HepG2 (cell line): ENCODE measurements around the gene PLXND1. TPM values are rescaled to one million over a fixed set of nuclear protein-coding genes. Genes with fewer than 3 reads are reported as not detected.

Experiments
- ATF6 ChIP-seq: sonication (generic); formaldehyde crosslinking; conservative IDR thresholded peaks from 2 replicates; pipeline ENCODE4 v1.4.0; 2020; ENCODE audit warnings: missing genetic modification reagents
- HDAC2 ChIP-seq: sonication (generic); formaldehyde crosslinking; IDR thresholded peaks from 2 replicates; pipeline ENCODE4 v1.4.0; 2020; ENCODE audit warnings: missing genetic modification reagents
- HIVEP1 ChIP-seq: sonication (generic); formaldehyde crosslinking; IDR thresholded peaks from 2 replicates; pipeline ENCODE4 v1.4.0; 2020; ENCODE audit warnings: mild to moderate bottlenecking, missing genetic modification reagents
- ISX ChIP-seq: sonication (generic); formaldehyde crosslinking; conservative IDR thresholded peaks from 2 replicates; pipeline ENCODE4 v1.5.0; 2020; ENCODE audit warnings: missing genetic modification reagents
- NR3C1 ChIP-seq: sonication (generic); formaldehyde crosslinking; IDR thresholded peaks from 2 replicates; pipeline ENCODE4 v1.4.0; 2020; ENCODE audit warnings: missing genetic modification reagents
- XRCC5 ChIP-seq: fragments of 200-400 bp; formaldehyde crosslinking; optimal IDR thresholded peaks from 2 replicates; pipeline ENCODE3; 2017; ENCODE audit warnings: mild to moderate bottlenecking, low read length
- ZNF142 ChIP-seq: sonication (generic); formaldehyde crosslinking; IDR thresholded peaks from 2 replicates; pipeline ENCODE4 v1.4.0; 2020; ENCODE audit warnings: missing genetic modification reagents
- ZNF672 ChIP-seq: sonication (generic); formaldehyde crosslinking; IDR thresholded peaks from 2 replicates; pipeline ENCODE4 v1.8.1; 2022; ENCODE audit warnings: missing genetic modification reagents
- polyA plus RNA-seq, 8 experiments: library from polyadenylated mRNA; depleted of rRNA in 3 of 8; stranded (reverse) in 7 of 8; unstranded in 1 of 8; fragments of >200 nt; fragmentation: Illumina TruSeq in 4 of 8; extraction: Trizol in 4 of 8; gene quantifications; 2 replicates each; pipeline versions ENCODE4 v1.2.1 to v1.2.3, GENCODE V29; 2011 to 2016; ENCODE audit warnings: low read depth in 4 of 8, missing spikeins in 1 of 8, mixed read lengths in 1 of 8; ENCODE audit not compliant: insufficient read depth in 1 of 8
- total RNA-seq, 5 experiments: library from RNA; depleted of rRNA; stranded (reverse); fragments of >200 nt; fragmentation: Illumina TruSeq; extraction: Trizol; gene quantifications; 2 replicates each; pipeline ENCODE4 v1.2.3, GENCODE V29; 2016; ENCODE audit warnings: low read depth in 1 of 5

Gene PLXND1
- total and polyA plus RNA-seq, 2 of the 13 experiments (the other 11 are each of a cell fraction or from before 2014, with no cell fraction given), result 15.9 to 42.0 TPM

DNA sequence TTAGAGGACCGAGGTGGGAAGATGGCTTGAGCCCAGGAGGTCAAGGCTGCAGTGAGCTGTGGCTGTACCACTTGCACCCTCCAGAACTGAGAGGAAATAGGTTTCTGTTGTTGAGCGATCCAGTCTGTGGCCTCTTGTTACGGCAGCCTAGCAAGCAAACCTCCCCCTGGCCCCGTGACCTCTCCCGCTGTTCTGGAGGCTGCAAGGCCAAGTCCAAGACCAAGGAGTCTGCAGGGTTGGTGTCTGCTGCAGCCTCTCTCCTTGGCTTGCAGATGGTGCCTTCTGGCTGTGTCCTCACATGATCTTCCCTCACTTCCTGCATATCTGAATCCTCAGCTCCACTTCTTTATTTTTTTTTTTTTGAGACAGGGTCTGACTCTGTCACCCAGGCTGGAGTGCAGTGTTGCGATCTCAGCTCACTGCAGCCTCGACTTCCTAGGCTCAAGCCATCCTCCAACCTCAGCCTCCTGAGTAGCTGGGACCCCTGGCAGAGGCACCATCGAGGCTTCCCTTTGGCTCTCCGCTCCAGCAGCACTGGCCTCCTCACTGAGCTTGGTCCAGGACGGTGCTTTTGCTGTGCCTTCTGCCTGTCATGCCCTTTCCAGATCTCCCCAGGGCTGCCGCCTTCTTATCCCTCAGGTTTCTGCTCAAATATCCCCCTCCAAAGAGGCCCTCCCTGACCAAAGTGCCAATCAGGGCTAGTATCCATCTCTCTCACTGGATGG, 18.0 kb upstream of the PLXND1 start (continued):
- no peak for TF ChIP-seq ZNF142 (CRISPR knock-in tag)
- no peak for TF ChIP-seq ISX
- TF ChIP-seq HIVEP1, result no peak
- TF ChIP-seq ZNF672 (CRISPR knock-in tag), result no peak
- TF ChIP-seq NR3C1 (CRISPR knock-in tag), result no peak
- no peak for TF ChIP-seq XRCC5
- no peak for TF ChIP-seq ATF6 (CRISPR knock-in tag)
- TF ChIP-seq HDAC2 (CRISPR knock-in tag), result no peak
